Measurements from ENCODE around the gene PUS3.
A peak's percentile ranks its signal among the peaks of the same experiment; 100 is the strongest.

Gene PUS3

GRCh38 chr11:125886997-125887372, 16.0 kb downstream of the PUS3 start:
- peak in 1 of 2 donors; percentile 20 for DNase-seq (ENCODE audit: low read depth in 2 of 2)

GRCh38 chr11:125883375-125883774, 19.6 kb downstream of the PUS3 start:
- DNase-seq (ENCODE audit: low read depth in 2 of 2), result no peak
- TF ChIP-seq CTCF (IDR thresholded peaks at IDR 0.05; ENCODE audit: low read depth, low read length), result no peak
- no peak overlapping the region for H3K4me3 ChIP-seq (replicated peaks in 1 of 2; ENCODE audit: low read depth in 2 of 2, low read length in 2 of 2)

More at GRCh38 chr11:125886997-125887372, 16.0 kb downstream of the PUS3 start:
- TF ChIP-seq CTCF (IDR thresholded peaks at IDR 0.05; ENCODE audit: low read depth, low read length), result no peak
- peak overlapping the region; percentile 46 to 81 for H3K4me3 ChIP-seq (replicated peaks in 1 of 2; ENCODE audit: low read depth in 2 of 2, low read length in 2 of 2)

GRCh38 chr11:125881291-125881690, 21.7 kb downstream of the PUS3 start:
- DNase-seq (ENCODE audit: low read depth in 2 of 2), result no peak
- TF ChIP-seq CTCF (IDR thresholded peaks at IDR 0.05; ENCODE audit: low read depth, low read length), result no peak
- no peak overlapping the region for H3K4me3 ChIP-seq (replicated peaks in 1 of 2; ENCODE audit: low read depth in 2 of 2, low read length in 2 of 2)

- H3K4me3 ChIP-seq (replicated peaks in 1 of 2; ENCODE audit: low read depth in 2 of 2, low read length in 2 of 2), result peak overlapping the region; percentile 22 to 33
- DNase-seq (ENCODE audit: low read depth in 2 of 2), result peak; percentile 85 to 86
- peak; percentile 87 for TF ChIP-seq CTCF (IDR thresholded peaks at IDR 0.05; ENCODE audit: low read depth, low read length)
Observed at GRCh38 chr11:125874556-125875124, 28.4 kb downstream of the PUS3 start.

- TF ChIP-seq CTCF (IDR thresholded peaks at IDR 0.05; ENCODE audit: low read depth, low read length), result no peak
- no peak for DNase-seq (ENCODE audit: low read depth in 2 of 2)
- peak overlapping the region; percentile 22 to 33 for H3K4me3 ChIP-seq (replicated peaks in 1 of 2; ENCODE audit: low read depth in 2 of 2, low read length in 2 of 2)
Observed at GRCh38 chr11:125873881-125874555, 29.0 kb downstream of the PUS3 start.

GRCh38 chr11:125872138-125872491, 30.9 kb downstream of the PUS3 start:
- H3K4me3 ChIP-seq (replicated peaks in 1 of 2; ENCODE audit: low read depth in 2 of 2, low read length in 2 of 2), result no peak overlapping the region
- no peak for DNase-seq (ENCODE audit: low read depth in 2 of 2)
- no peak for TF ChIP-seq CTCF (IDR thresholded peaks at IDR 0.05; ENCODE audit: low read depth, low read length)
